OCI-LY3 (cell line): ENCODE results near the gene IL11RA.

Source experiments
- EZH2phosphoT487 ChIP-seq: fragments of 200-600 bp; shearing (Covaris generic); IDR thresholded peaks from 2 replicates; pipeline ENCODE4 v1.6.1; 2018; ENCODE audit warnings: antibody characterized with exemption, mixed run types, low read depth
- TF ChIP-seq, protein P1 (sequence below): fragments of 200-600, 300-600 bp; sonication (generic); IDR thresholded peaks from 2 replicates; pipeline ENCODE4 v1.5.1; 2014; ENCODE audit warnings: antibody characterized with exemption, low read length, low read depth

DNA sequence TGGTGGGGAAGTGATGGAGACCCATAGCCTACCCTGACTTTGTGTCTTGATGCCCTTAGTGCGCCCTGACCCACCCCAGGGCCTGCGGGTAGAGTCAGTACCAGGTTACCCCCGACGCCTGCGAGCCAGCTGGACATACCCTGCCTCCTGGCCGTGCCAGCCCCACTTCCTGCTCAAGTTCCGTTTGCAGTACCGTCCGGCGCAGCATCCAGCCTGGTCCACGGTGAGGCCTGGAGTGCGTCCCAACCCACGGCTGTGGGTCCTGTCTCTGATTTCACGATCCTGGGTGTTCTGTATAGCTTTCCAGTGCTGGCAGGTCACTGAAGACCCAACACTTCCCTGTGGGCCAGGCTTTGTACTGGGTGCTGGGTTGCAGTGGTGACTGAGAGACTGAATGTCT, 6.5 kb downstream of the IL11RA start:
- TF ChIP-seq, protein P1, sequence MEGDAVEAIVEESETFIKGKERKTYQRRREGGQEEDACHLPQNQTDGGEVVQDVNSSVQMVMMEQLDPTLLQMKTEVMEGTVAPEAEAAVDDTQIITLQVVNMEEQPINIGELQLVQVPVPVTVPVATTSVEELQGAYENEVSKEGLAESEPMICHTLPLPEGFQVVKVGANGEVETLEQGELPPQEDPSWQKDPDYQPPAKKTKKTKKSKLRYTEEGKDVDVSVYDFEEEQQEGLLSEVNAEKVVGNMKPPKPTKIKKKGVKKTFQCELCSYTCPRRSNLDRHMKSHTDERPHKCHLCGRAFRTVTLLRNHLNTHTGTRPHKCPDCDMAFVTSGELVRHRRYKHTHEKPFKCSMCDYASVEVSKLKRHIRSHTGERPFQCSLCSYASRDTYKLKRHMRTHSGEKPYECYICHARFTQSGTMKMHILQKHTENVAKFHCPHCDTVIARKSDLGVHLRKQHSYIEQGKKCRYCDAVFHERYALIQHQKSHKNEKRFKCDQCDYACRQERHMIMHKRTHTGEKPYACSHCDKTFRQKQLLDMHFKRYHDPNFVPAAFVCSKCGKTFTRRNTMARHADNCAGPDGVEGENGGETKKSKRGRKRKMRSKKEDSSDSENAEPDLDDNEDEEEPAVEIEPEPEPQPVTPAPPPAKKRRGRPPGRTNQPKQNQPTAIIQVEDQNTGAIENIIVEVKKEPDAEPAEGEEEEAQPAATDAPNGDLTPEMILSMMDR = no peak
- TF ChIP-seq EZH2phosphoT487 = no peak
